ENCODE data around the gene PRMT3. TPM values are rescaled to one million over a fixed set of nuclear protein-coding genes. Genes with fewer than 3 reads are reported as not detected.
"Not testable (repeated sequence)": the region's sequence is repeated elsewhere in the genome, so short reads cannot be mapped to it uniquely, and the experiment has no call there.

Gene PRMT3
- total RNA-seq, 1 donor from 2014 or later: 10.2 TPM

DNA sequence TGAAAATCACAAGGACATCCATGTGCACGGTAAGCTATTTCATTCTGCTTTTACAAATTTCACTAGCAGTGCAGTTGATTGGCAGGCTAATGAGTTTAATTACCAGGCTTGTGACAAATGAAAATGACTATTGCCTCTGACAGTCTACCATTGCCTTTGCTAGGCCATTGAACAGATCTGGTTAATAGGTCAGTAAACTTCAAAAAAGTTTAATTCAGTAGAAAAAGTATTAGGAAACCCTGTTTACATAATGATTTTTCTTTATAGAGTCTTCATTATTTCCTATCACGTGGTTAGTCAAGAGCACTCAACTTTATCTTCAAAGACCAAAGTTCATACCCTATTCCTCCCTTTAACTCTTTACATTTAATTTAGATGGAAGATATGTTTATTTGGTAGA, 77.0 kb downstream of the PRMT3 start:
- ATAC-seq: no peak
- TF ChIP-seq, protein P1, sequence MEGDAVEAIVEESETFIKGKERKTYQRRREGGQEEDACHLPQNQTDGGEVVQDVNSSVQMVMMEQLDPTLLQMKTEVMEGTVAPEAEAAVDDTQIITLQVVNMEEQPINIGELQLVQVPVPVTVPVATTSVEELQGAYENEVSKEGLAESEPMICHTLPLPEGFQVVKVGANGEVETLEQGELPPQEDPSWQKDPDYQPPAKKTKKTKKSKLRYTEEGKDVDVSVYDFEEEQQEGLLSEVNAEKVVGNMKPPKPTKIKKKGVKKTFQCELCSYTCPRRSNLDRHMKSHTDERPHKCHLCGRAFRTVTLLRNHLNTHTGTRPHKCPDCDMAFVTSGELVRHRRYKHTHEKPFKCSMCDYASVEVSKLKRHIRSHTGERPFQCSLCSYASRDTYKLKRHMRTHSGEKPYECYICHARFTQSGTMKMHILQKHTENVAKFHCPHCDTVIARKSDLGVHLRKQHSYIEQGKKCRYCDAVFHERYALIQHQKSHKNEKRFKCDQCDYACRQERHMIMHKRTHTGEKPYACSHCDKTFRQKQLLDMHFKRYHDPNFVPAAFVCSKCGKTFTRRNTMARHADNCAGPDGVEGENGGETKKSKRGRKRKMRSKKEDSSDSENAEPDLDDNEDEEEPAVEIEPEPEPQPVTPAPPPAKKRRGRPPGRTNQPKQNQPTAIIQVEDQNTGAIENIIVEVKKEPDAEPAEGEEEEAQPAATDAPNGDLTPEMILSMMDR (IDR thresholded peaks at IDR 0.05): no peak
- H3K4me1 ChIP-seq: no peaks in the 10 kb centered on the region
- intact Hi-C loops (cut with DNase I): no loop called here
- H3K4me3 ChIP-seq: no peak overlapping the region
- no peaks in the 10 kb centered on the region for H3K9me3 ChIP-seq
- H3K36me3 ChIP-seq: peaks cover 6% of the 10 kb centered on the region
- no peak overlapping the region for H3K27ac ChIP-seq
- no peaks in the 10 kb centered on the region for H3K27me3 ChIP-seq
- DNase-seq: no peak

DNA sequence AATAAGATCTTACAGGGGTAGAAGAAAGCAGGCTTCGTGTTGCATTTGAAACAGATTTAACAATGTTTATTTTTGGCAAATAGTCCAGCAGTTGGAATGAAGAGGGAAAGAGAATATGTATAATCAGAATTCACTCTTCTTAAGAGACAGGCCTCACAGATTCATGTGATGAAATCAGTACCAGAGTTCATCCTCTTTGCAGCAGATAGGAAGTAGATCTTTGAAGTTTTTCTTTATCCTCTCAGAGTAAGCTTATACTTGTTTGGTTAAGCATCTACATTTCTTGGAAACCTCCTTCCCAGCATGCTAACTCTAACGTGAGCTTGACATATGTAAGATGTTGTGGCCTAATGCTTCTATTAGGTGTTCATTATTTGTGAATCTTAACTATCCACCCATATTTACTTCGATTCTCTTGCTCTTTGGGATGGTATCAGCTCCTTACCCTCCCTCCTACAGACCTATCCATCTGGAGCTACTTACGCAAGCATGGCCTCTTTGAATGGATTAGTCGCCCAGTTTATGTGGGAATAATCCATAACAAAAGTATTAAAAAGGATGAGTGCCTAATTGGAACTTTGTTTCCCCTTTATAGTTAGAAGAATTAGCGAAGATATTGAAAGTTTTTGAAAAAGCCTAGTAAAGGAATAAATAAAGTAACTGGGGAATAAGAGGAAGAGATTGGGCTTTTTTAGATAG, 80.1 kb downstream of the PRMT3 start:
- TF ChIP-seq, protein P1 (IDR thresholded peaks at IDR 0.05): no peak
- ATAC-seq: no peak

DNA sequence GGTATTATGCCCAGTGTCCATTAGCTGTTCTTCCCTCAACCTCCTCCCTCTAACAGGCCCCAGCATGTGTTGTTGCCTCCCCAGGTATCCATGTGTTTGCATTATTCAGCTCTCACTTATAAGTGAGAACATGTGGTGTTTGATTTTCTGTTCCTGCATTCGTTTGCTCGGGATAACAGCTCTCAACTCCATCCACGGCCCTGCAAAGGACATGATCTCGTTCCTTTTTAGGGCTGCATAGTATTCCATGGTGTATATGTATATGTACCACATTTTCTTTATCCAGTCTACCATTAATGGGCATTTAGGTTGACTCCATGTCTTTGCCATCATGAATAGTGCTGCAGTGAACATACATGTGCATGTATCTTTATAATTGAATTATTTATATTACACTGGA, 82.8 kb downstream of the PRMT3 start:
- Histone ChIP-seq H3K4me3 (no peak overlapping the region), H3K27me3 (no peaks in the 10 kb centered on the region), H3K27ac (no peak overlapping the region), H3K36me3 (no peaks in the 10 kb centered on the region), H3K9me3 (no peaks in the 10 kb centered on the region), H3K4me1 (peaks cover 3% of the 10 kb centered on the region)
- DNase-seq: no peak
- TF ChIP-seq, protein P1 (IDR thresholded peaks at IDR 0.05): no peak
- intact Hi-C loops (cut with DNase I): no loop called here
- ATAC-seq: no peak

More for the DNA sequence above, 80.1 kb downstream of the PRMT3 start:
- H3K27me3 ChIP-seq: no peaks in the 10 kb centered on the region
- no peak for DNase-seq
- no peak overlapping the region for H3K27ac ChIP-seq
- H3K9me3 ChIP-seq: no peaks in the 10 kb centered on the region
- no peaks in the 10 kb centered on the region for H3K4me1 ChIP-seq
- intact Hi-C loops (cut with DNase I): no loop called here
- no peak overlapping the region for H3K4me3 ChIP-seq
- peaks cover 6% of the 10 kb centered on the region for H3K36me3 ChIP-seq

DNA sequence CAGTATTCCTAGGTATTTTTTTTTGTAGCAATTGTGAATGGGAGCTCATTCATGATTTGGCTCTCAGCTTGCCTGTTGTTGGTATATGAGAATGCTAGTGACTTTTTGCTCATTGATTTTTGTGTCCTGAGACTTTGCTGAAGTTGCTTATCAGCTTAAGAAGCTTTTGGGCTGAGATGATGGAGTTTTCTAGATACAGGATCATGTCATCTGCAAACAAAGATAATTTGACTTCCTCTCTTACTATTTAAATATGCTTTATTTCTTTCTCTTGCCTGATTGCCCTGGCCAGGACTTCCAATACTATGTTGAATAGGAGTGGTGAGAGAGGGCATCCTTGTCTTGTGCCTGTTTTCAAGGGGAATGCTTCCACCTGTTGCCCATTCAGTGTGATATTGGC, 84.4 kb downstream of the PRMT3 start:
- H3K27ac ChIP-seq; ATAC-seq; H3K36me3 ChIP-seq; intact Hi-C loops (cut with DNase I); H3K27me3 ChIP-seq; H3K9me3 ChIP-seq; H3K4me1 ChIP-seq; DNase-seq; H3K4me3 ChIP-seq: not testable (repeated sequence)

- H3K9me3 ChIP-seq: no peaks in the 10 kb centered on the region
- H3K4me3 ChIP-seq: no peak overlapping the region
- intact Hi-C loops (cut with DNase I): no loop called here
- peaks cover 4% of the 10 kb centered on the region for H3K4me1 ChIP-seq
- H3K27ac ChIP-seq: peak overlapping the region; percentile 2
- no peaks in the 10 kb centered on the region for H3K36me3 ChIP-seq
- ATAC-seq: peak; percentile 60
- DNase-seq: no peak
- TF ChIP-seq, protein P1 (IDR thresholded peaks at IDR 0.05): no peak
- no peaks in the 10 kb centered on the region for H3K27me3 ChIP-seq
Measured at GRCh38 chr11:20474176-20474881, 86.8 kb downstream of the PRMT3 start.

GRCh38 chr11:20474882-20475517, 87.5 kb downstream of the PRMT3 start:
- Histone ChIP-seq H3K36me3 (no peaks in the 10 kb centered on the region), H3K4me1 (peaks cover 4% of the 10 kb centered on the region), H3K4me3 (no peak overlapping the region), H3K27ac (peak overlapping the region; percentile 2), H3K27me3 (no peaks in the 10 kb centered on the region), H3K9me3 (no peaks in the 10 kb centered on the region)
- intact Hi-C loops (cut with DNase I): no loop called here
- TF ChIP-seq, protein P1 (IDR thresholded peaks at IDR 0.05): no peak
- peak; percentile 24 for ATAC-seq
- DNase-seq: no peak

All from upper lobe of right lung (tissue), 1 donor.